ENCODE data around the gene RNASE8. TPM values are rescaled to one million over a fixed set of nuclear protein-coding genes. Genes with fewer than 3 reads are reported as not detected.

The RNASE8 gene
- total and polyA plus RNA-seq, 2 experiments from 2014 or later = not detected

DNA sequence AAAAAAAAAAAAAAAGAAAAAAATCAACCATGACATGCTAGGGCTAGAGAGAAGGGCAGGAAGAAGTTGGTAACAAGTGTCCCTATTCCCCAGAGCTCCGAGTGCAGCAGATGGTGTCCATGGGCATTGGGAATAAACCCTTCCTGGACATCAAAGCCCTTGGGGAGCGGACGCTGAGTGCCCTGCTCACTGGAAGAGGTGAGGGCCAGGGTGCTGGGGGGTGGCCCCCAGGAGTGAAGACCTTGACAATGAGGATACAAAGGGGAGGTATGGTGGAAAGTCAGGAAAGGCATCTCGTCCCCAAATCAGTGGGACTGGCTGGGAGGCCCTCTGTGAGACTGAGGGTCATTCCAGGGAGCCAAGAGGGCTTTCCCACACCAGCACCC, 29.3 kb downstream of the RNASE8 start:
- no peaks in the 10 kb centered on the region for H3K9me2 ChIP-seq (replicated peaks; ENCODE audit: insufficient read depth)
- H3K79me2 ChIP-seq = peaks cover under 1% of the 10 kb centered on the region
- no peak overlapping the region for H3K4me3 ChIP-seq
- no peaks in the 10 kb centered on the region for H3K36me3 ChIP-seq (replicated peaks; ENCODE audit: insufficient read depth, low read depth)
- H3K9me3 ChIP-seq (ENCODE audit: low read depth) = no peaks in the 10 kb centered on the region
- no peaks in the 10 kb centered on the region for H3K4me1 ChIP-seq (ENCODE audit: insufficient read depth)
- no peaks in the 10 kb centered on the region for H4K20me1 ChIP-seq (ENCODE audit: insufficient read depth, poor library complexity, severe bottlenecking)
- 99% methylated on average over 4 of the region's 4 CpGs for WGBS (ENCODE audit: low lambda C conversion rate, missing lambda C conversion rate)
- H3K27ac ChIP-seq = no peak overlapping the region
- no peak overlapping the region for H2AFZ ChIP-seq
- TF ChIP-seq, protein P1, sequence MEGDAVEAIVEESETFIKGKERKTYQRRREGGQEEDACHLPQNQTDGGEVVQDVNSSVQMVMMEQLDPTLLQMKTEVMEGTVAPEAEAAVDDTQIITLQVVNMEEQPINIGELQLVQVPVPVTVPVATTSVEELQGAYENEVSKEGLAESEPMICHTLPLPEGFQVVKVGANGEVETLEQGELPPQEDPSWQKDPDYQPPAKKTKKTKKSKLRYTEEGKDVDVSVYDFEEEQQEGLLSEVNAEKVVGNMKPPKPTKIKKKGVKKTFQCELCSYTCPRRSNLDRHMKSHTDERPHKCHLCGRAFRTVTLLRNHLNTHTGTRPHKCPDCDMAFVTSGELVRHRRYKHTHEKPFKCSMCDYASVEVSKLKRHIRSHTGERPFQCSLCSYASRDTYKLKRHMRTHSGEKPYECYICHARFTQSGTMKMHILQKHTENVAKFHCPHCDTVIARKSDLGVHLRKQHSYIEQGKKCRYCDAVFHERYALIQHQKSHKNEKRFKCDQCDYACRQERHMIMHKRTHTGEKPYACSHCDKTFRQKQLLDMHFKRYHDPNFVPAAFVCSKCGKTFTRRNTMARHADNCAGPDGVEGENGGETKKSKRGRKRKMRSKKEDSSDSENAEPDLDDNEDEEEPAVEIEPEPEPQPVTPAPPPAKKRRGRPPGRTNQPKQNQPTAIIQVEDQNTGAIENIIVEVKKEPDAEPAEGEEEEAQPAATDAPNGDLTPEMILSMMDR (IDR thresholded peaks at IDR 0.05; ENCODE audit: poor library complexity) = no peak
- no peak for TF ChIP-seq EZH2 (IDR thresholded peaks at IDR 0.05; ENCODE audit: borderline replicate concordance)
- TF ChIP-seq EZH2phosphoT487 (IDR thresholded peaks at IDR 0.05; ENCODE audit: low read depth, severe bottlenecking, unreplicated experiment) = no peak
- no peaks in the 10 kb centered on the region for H3K27me3 ChIP-seq
- H3K4me2 ChIP-seq = no peak overlapping the region
- DNase-seq (ENCODE audit: low spot score) = no peak

DNA sequence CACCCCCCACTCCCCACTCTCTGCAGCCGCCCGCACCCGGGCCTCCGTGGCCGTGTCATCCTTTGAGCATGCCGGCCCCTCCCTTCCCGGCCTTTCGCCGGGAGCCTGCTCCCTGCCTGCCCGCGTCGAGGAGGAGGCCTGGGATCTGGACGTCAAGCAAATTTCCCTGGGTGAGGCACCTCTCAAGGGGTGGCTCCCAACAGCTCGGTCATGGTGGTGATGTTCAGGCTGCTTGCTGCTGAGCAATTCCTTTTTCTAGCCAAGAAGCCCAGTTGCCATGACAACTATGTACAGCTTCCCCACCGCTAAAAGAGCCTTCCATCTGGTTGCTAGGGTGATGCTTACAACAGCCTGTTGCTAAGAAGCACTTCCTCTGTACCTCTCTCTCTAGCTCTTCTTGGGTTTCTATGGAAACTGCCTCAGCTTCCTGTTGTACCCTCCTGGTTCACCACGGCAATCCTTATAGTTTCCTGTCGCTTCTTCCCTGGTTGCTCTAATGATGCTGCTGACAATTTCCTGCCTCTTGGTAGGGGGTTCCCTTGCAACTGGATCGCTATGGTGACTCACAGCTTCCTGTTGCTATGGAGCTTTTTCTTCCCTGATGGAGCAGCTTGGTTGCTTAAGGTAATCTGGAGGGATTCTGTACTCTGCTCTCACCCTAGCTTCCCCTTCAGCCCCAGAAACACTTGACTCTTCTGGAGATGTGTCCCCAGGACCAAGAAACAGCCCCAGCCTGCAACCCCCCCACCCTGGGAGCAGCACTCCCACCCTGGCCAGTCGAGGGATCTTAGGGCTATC, 29.9 kb downstream of the RNASE8 start:
- Histone ChIP-seq H3K79me2 (peaks cover 5% of the 10 kb centered on the region), H2AFZ (no peak overlapping the region), H3K9me2 (replicated peaks; ENCODE audit: insufficient read depth) (no peaks in the 10 kb centered on the region), H3K4me1 (ENCODE audit: insufficient read depth) (no peaks in the 10 kb centered on the region), H3K9me3 (ENCODE audit: low read depth) (no peaks in the 10 kb centered on the region), H3K4me2 (no peak overlapping the region), H3K27me3 (no peaks in the 10 kb centered on the region), H4K20me1 (ENCODE audit: insufficient read depth, poor library complexity, severe bottlenecking) (no peaks in the 10 kb centered on the region), H3K36me3 (replicated peaks; ENCODE audit: insufficient read depth, low read depth) (no peaks in the 10 kb centered on the region), H3K27ac (no peak overlapping the region), H3K4me3 (no peak overlapping the region)
- no peak for TF ChIP-seq EZH2 (IDR thresholded peaks at IDR 0.05; ENCODE audit: borderline replicate concordance)
- TF ChIP-seq, protein P1 (IDR thresholded peaks at IDR 0.05; ENCODE audit: poor library complexity) = no peak
- no peak for TF ChIP-seq EZH2phosphoT487 (IDR thresholded peaks at IDR 0.05; ENCODE audit: low read depth, severe bottlenecking, unreplicated experiment)
- WGBS (ENCODE audit: low lambda C conversion rate, missing lambda C conversion rate) = 69% methylated on average over 19 of the region's 19 CpGs
- DNase-seq (ENCODE audit: low spot score) = peak; percentile 62

DNA sequence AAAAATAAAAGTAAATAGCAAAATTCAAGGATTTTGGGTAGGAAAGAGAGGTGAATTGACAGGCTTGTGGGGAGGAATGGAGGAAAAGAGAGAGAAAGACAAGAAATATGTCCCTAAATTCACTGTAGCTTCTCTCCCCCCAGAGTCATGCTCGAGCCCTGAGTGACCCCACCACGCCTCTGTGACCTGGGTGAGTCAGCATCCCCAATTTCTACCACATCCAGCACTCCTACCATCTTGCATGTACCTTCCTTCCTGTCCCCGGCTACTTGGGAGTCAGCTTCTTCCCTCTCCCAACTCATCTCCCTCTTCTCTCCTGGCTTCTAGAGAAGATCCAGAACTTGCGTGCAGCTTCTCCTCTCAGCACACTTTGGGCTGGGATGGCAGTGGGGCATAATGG, 31.1 kb downstream of the RNASE8 start:
- Histone ChIP-seq H3K4me2 (no peak overlapping the region), H3K27ac (no peak overlapping the region), H3K4me1 (ENCODE audit: insufficient read depth) (peaks cover under 1% of the 10 kb centered on the region), H3K36me3 (replicated peaks; ENCODE audit: insufficient read depth, low read depth) (no peaks in the 10 kb centered on the region), H3K4me3 (no peak overlapping the region), H3K27me3 (no peaks in the 10 kb centered on the region), H3K9me3 (ENCODE audit: low read depth) (no peaks in the 10 kb centered on the region), H4K20me1 (ENCODE audit: insufficient read depth, poor library complexity, severe bottlenecking) (peaks cover 5% of the 10 kb centered on the region), H3K79me2 (peaks cover 15% of the 10 kb centered on the region), H2AFZ (no peak overlapping the region), H3K9me2 (replicated peaks; ENCODE audit: insufficient read depth) (no peaks in the 10 kb centered on the region)
- DNase-seq (ENCODE audit: low spot score) = no peak
- 95% methylated on average over 4 of the region's 4 CpGs for WGBS (ENCODE audit: low lambda C conversion rate, missing lambda C conversion rate)
- no peak for TF ChIP-seq EZH2phosphoT487 (IDR thresholded peaks at IDR 0.05; ENCODE audit: low read depth, severe bottlenecking, unreplicated experiment)
- TF ChIP-seq, protein P1 (IDR thresholded peaks at IDR 0.05; ENCODE audit: poor library complexity) = no peak
- TF ChIP-seq EZH2 (IDR thresholded peaks at IDR 0.05; ENCODE audit: borderline replicate concordance) = no peak
